Right lobe of liver (tissue), 6 donors: ENCODE data around the gene PADI6. TPM values are rescaled to one million over a fixed set of nuclear protein-coding genes. Genes with fewer than 3 reads are reported as not detected.

ENCODE experiments used
- ATAC-seq, 4 donors: fragments of 200-7000 bp; cut with Tn5 transposase; one replicate each; pipeline ENCODE4 v1.9.1; 2020; ENCODE audit warnings: mild to moderate bottlenecking in 4 of 4, moderate library complexity in 4 of 4
- DNase-seq, 3 donors: peaks; one replicate each; pipeline ENCODE4 v3.0.0-alpha.2; 2020
- H3K27ac ChIP-seq, 3 donors: fragments of 200-600 bp; one replicate each; pipeline ENCODE4 v1.8.0; 2022
- H3K27me3 ChIP-seq, 2 donors: fragments of 200-600 bp; one replicate each; pipeline ENCODE4 v1.8.0; 2022
- H3K36me3 ChIP-seq, 4 donors: fragments of 200-600 bp; sonication (generic) in 1 of 4; one replicate each; pipeline versions ENCODE4 v1.5.1 to v1.8.0; 2017 to 2022; ENCODE audit warnings: control low read depth in 1 of 4
- H3K4me1 ChIP-seq, 4 donors: fragments of 200-600 bp; sonication (generic) in 1 of 4; one replicate each; pipeline versions ENCODE4 v1.5.1 to v1.8.0; 2017 to 2022; ENCODE audit warnings: control low read depth in 1 of 4
- H3K4me3 ChIP-seq, 3 donors: fragments of 200-600 bp; one replicate each; pipeline ENCODE4 v1.8.0; 2022
- H3K9me3 ChIP-seq, 4 donors: fragments of 200-600 bp; sonication (generic) in 1 of 4; one replicate each; pipeline versions ENCODE4 v1.5.1 to v1.8.0; 2017 to 2022; ENCODE audit warnings: control low read depth in 1 of 4
- CTCF ChIP-seq, 4 donors: fragments of 200-600 bp in 3 of 4; fragments of 450-650 bp in 1 of 4; IDR thresholded peaks; one replicate each; pipeline versions ENCODE4 v1.5.1 to v1.8.0; 2016 to 2022; ENCODE audit warnings: antibody characterized with exemption in 4 of 4, mild to moderate bottlenecking in 2 of 4
- POLR2A ChIP-seq: fragments of 450-650 bp; IDR thresholded peaks from one replicate; pipeline ENCODE4 v1.6.1; 2017; ENCODE audit warnings: antibody characterized with exemption, mild to moderate bottlenecking
- WGBS: methylation state at CpG from one replicate; pipeline ENCODE4 v1.1.6; 2018; ENCODE audit warnings: low coverage, low lambda C conversion rate; ENCODE audit not compliant: insufficient coverage; ENCODE audit errors: missing lambda C conversion rate; 5-methylcytosine and 5-hydroxymethylcytosine counted together
- intact Hi-C, 2 donors: fragments of 100-400 bp; cut with DNase I; formaldehyde crosslinking; loops; one replicate each; pipeline versions ENCODE4 v1.11.2 to v1.14.1; 2022
- total RNA-seq, 6 experiments: library from RNA; depleted of rRNA in 2 of 6; stranded (reverse); fragments of >200 nt in 2 of 6; fragmentation: NEBNext Ultra II Directional in 3 of 6; extraction: Animal tissue kit (Norgen Biotek cat#: 25700) in 3 of 6; gene quantifications; one replicate each; pipeline versions ENCODE4 v1.1.0 to v1.2.4, GENCODE V29; 2016 to 2023
- donor health status: DM: no; HTN: yes; CAD: no.
- donor health status: DM: no; HTN: no; CAD: no.
- donor health status: DM: no; HTN: no; CAD: no.
- donor health status: DM: no; HTN: yes; CAD: no.
- donor health status: DM: no; HTN: yes; CAD: no.

The PADI6 gene
- total RNA-seq, 6 experiments from 2014 or later = not detected

DNA sequence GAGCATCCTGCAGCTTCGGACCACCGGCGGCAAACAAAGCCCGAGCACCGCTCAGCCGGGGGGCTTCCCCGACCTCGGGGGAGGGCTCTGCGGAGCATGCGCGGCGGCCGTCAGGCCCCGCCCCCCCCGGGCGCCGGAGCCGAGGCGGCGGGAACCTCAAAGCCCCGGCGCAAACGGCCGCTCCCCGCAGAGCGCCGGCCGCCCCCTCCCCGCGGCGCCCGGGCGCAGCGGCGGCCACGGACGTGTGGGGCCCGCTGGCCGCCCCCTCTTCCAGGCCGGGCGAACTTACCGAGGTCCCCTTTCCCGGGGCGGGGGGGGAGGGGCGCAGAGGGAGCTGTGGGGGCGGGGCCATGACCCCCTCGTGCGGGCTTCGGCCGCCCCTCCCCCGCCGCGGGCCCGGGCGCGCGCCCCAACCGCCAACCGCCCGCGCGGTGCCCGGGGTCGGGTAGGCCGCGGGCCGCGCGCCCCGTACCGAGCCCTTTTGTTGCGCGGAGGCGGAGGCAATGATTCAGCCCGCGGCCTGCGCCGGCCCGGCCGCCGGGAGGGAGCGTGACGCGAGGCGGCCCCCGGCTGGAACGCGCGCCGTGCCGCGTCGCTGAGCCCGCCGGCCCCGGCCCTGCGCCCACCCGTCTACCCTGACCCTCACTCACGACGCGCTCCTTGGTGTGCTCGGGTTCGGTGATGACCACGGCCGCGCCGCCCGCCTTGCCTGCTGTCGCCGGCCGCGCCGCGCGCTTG lies 65.8 kb downstream of the PADI6 start:
- H3K27ac ChIP-seq = peak overlapping the region; percentile 62 to 80 (median 73)
- DNase-seq (peak; percentile 53 to 61 (median 55)), ATAC-seq (peak; percentile 50 to 58 (median 55))
- H3K27me3 ChIP-seq = no peaks in the 10 kb centered on the region
- H3K4me3 ChIP-seq = peak overlapping the region; percentile 71 to 77 (median 72)
- no peaks in the 10 kb centered on the region for H3K36me3 ChIP-seq
- peaks cover 0 to 28% (median 4%) of the 10 kb centered on the region in 4 donors for H3K4me1 ChIP-seq
- no peaks in the 10 kb centered on the region for H3K9me3 ChIP-seq
- TF ChIP-seq CTCF (IDR thresholded peaks at IDR 0.05) = no peak
- TF ChIP-seq POLR2A = peak; percentile 14
- 0% methylated on average over 5 of the region's 115 CpGs for WGBS
- intact Hi-C loops = no loop called here

DNA sequence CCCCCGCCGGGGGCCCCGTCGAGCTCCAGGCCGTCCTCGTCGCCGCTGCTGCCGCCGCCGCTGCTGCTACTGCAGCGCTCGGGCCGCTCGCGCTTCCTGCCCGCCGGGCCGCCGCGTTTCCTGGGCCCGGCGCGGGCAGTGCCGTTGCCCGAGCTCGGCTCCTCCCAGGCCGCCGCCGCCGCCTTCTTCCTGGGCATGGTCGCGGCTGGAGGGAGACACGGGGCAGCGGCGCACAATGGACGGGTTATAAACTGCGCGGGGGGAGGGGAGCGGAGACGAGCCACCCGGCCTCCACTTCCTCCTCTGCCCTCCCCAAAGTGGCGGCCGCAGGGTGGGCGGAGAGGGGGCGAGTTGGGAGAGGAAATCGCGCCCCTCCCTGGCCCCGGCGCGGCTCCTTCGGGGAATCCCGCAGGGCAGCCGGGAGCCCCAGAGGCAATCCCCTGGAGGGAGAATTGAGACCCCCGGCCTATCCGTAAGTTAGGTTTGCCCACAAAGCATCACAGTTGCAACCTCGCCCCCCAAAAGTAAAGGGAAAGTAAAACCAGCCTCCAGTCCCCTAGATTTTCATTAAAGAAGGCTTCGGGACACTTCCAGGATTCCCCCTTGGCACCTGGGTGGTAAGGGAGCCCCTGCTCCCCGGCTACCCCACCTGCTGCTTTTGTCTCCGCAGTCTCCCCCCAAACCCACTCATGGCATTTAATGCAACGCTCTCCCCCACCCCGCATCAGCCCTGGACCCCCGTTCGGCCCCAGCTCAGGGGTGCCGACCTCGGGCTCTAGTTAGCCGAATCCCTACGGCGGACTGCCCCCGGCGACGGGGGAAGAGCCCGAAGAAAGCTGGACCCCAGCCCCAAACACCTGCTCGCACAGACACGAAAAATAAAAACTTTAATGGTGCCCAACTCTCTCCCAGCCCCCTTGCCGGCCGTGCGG lies 66.6 kb downstream of the PADI6 start:
- no peaks in the 10 kb centered on the region for H3K36me3 ChIP-seq
- no peak for TF ChIP-seq CTCF (IDR thresholded peaks at IDR 0.05)
- TF ChIP-seq POLR2A = no peak
- 0% methylated on average over 27 of the region's 78 CpGs for WGBS
- peaks cover 0 to 25% (median 4%) of the 10 kb centered on the region in 4 donors for H3K4me1 ChIP-seq
- no peaks in the 10 kb centered on the region for H3K27me3 ChIP-seq
- peak overlapping the region; percentile 71 to 77 (median 72) for H3K4me3 ChIP-seq
- intact Hi-C loops = no loop called here
- peak; percentile 77 to 80 (median 77) for DNase-seq
- ATAC-seq = peak; percentile 64 to 69 (median 66)
- H3K9me3 ChIP-seq = no peaks in the 10 kb centered on the region
- peak overlapping the region; percentile 62 to 80 (median 73) for H3K27ac ChIP-seq

DNA sequence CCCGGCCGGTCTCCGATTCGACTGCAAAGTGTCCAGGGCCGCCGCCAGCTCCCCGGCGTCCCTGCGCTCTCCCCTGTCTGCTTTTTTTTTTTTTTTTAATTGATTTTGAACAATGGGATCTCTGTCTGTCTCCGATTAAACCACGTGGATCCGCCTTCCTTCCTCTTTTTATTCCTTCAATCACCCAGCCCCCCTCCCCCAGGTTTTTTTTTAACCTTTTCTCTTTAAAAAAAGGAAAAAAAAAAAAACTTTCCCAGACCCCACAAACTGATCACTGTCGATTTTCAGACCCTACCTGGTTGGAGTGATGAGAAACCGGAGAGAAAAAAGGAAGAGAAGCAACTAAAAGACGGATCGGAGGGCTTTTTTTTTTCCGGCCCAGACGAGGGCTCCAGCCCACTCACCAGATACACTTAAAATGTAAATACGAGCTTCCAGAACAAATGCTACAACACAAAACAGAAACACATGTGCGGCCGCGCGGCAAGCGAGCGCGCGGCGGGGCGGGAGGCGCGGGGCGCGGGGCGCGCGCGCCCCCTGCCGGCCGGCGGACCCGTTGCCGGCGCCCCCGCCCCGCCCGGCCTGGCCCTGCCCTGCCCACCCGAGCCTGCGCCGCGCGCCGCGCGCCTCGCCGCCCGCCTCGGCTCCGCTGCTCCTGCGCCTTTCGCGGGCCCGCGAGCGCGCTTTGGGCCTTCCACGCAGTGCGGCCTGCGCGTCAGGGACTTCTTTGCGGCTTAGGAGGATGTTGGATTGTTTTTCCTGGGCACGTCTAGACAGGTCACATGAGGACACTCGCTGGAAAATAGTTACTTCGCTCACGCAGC lies 67.5 kb downstream of the PADI6 start, which contains the start of gene RCC2:
Gene RCC2 (minus strand): TSS at position 428 of the 824 bp plus-strand sequence. CDS start 1,163 bp downstream, outside the sequence.
- DNase-seq = peak; percentile 67 to 72 (median 71)
- Histone ChIP-seq H3K4me3 (peak within 1 kb of the TSS; percentile 71 to 77 (median 72)), H3K27ac (peak within 1 kb of the TSS; percentile 62 to 80 (median 73)), H3K4me1 (peaks cover 0 to 16% (median 4%) of the 10 kb centered on the region in 4 donors), H3K9me3 (no peaks in the 10 kb centered on the region), H3K27me3 (no peaks in the 10 kb centered on the region), H3K36me3 (no peaks in the 10 kb centered on the region)
- under 1% methylated on average over 30 of the region's 75 CpGs for WGBS
- intact Hi-C loops = no loop called here
- TF ChIP-seq POLR2A (peak; percentile 49), CTCF (IDR thresholded peaks at IDR 0.05) (peak in 2 of 4 donors; percentile 17 to 51)
- peak; percentile 62 to 79 (median 72) for ATAC-seq
